ENCODE measurements around the gene SERPINA10.
"Not testable (repeated sequence)": the region's sequence is repeated elsewhere in the genome, so short reads cannot be mapped to it uniquely, and the experiment has no call there.

The SERPINA10 gene

DNA sequence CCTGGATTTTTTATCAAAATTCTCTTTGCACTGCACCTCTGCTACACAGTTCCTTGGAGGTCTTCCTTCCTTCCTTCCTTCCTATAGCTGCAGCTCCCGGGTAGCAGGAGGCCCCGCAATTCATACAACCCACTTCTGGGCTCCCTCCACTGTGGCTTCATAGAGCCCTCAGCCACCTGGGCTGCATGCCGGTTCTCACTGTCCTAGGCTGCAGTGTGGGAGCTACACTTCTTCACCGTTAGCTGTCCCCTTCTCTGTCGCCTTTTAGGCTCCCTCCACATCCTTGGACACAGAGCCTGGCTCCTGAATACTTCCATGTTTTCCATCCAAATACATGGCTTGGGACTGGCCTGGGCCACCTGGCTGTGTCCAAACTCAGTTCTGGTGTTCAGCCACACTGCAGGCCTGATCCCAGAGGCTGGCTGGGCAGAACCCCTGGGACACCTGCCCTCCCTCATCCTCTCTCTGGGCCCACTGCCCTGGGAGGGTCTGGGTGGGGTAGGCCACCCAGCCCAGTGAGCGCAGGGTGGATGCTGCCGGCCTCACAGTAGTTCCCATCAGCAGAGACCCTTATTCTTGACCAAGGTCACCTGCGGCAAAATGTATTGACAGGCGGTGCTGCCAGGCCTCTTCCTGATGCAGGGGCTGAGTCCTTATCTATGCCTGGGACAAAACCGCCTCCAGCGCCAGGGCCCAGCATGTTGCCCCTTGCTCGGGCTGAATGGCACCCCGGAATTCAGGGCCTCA is 1.7 kb downstream of the SERPINA10 start:
- no peak overlapping the region for H3K4me3 ChIP-seq (ENCODE audit: low read length)
- DNase-seq (ENCODE audit: low read depth, low spot score) = no peak

DNA sequence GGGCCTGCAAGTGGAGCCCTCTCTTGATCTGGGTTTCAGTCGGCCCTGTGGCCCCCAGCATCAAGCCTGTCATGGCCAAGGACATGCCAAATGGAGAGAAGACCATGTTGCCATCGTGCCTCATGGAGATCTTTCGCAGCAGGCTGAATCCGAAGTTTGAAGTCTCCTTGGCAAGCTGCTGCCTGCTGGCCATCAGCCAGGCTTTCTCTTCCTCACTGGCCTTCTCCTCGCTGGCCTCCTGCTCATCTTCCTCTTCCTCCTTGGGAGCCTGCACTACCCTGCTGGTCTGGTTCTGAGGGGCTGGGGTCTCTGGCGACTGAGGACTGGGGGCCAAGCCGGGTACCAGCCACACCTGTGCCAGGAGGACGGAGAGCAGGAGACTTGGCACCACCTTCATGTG is 2.9 kb downstream of the SERPINA10 start:
- no peak for DNase-seq (ENCODE audit: low read depth, low spot score)

DNA sequence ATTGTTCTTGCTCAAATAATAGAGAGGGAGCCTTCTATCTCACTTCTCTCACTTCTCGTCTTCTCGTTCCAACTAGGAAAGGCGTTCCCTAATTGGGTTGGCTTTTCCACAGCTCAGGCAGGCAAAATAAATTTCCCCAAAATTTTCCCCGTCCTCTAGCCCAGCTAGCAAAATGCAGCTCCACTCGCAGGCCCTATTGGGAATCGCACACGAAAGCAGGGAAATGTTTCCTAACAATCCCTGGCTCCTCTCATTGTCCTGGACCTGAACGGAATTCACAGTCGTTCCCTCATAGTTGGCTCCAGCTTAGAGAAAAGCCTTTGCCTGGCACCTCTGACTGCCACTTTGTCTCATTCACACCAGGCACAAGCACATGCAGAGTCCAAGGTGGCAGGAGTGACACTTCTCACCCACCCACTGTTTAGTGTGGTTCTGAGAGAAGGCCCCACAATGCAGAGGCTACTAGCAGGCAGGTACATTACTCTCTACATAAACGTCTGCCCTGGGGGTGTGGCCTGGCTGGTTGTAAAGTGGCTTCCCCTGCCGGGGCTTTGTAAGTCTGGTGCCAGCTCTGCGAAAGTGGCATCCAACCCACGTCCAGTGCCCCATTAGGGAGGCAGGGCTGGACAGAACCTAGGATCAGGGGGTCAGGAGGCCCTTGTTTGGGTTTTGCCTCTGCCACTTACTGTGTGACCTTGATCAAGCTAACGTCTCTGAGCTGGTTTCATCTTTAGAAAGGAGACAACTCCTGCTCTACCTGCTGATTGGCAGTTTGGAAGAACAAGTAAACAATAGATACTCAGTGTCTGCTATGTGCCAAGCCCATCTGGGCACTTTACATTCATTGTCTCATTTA is 4.2 kb downstream of the SERPINA10 start:
- DNase-seq (ENCODE audit: low read depth, low spot score) = no peak
- H3K4me3 ChIP-seq (ENCODE audit: low read length) = no peak overlapping the region

More for the DNA sequence above, 2.9 kb downstream of the SERPINA10 start:
- H3K4me3 ChIP-seq (ENCODE audit: low read length) = no peak overlapping the region

DNA sequence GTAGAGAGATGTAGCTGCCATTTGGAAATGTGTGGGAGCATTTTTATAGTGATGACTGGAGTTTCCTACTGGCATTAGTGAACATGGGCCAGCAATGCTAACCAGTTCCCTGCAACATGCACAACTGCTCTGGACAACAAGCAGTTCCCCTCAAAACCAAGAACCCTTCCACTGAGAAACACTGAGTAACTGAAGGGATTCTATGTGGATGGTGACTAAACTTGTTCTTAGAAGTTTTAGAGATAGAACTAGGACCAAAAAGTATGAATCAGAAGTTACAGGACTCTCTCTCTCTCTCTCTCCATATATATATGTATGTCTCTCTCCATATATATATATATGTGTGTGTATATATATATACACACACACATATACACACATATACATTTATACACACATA is 7.9 kb downstream of the SERPINA10 start:
- DNase-seq (ENCODE audit: low read depth, low spot score) = no peak
- H3K4me3 ChIP-seq (ENCODE audit: low read length) = no peak overlapping the region

DNA sequence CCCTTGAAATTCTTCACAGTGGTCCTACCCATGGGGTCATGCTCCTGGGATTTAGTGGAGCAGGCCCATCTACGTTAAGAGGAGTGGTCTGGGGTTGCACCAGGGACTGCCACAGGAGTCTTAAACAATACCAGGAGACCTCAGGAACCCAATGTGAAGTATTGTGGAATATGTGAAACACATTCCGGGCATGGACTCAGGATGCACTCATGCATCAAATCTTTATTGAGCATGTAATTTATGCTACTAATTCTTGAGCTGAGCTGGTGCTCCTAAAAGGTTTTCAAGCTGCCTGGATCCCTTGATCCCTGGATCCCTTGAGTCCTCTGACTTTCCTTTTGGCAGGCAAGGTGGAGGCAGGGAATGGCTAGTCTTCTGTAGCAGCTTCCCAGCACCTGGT is 8.8 kb downstream of the SERPINA10 start:
- DNase-seq (ENCODE audit: low read depth, low spot score) = no peak
- no peak overlapping the region for H3K4me3 ChIP-seq (ENCODE audit: low read length)

DNA sequence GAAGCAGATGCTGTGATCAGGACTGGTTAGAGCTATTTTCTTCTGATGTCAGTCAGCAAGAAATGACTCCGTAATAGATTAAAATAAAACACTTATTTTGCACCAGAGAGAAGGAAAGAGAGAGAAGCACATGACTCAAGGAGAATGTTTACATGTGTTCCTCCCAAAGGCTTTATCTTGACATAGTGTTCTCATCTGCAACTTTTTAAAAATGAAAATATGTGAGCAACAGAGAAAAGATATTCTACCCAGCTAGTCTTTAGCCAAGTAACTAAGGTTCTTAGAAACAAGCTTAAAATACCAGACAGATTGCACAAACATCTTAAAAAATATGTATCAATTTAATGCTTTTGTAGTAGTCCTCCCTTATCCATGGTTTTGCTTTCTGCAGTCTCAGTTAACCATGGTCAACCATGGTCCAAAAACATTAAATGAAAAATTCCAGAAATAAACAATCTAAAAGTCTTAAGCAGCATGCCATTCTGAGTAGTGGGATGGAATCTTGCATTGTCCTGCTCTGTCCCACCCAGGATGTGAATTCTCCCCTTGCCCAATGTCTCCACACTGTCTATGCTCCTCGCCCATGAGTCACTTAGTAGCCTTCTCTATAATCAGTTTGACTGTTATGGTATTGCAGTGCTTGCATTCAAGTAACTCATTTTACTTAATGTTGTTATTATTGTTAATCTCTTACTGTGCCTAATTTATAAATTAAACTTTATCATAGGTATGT is 9.9 kb downstream of the SERPINA10 start:
- H3K4me3 ChIP-seq (ENCODE audit: low read length) = no peak overlapping the region
- DNase-seq (ENCODE audit: low read depth, low spot score) = no peak

DNA sequence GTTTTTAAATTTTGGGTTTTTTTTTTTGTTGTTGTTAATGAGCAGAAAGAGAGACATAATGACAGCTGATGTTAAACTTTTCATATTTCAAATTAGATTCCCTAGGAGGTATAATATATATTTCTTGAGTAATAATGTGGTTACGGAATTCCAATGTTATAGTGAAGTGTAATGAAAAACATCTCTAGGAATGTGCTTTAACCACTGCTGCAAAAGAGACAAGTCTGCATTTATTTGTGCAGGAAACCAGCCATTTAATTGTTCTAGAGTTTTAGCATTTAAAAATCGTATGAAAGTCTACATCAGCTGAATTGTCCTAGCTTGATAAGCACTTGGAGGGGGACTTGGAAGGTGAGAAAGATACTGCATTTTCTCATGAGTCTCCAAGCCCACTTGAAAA is 14.3 kb downstream of the SERPINA10 start:
- DNase-seq (ENCODE audit: low read depth, low spot score) = no peak
- no peak overlapping the region for H3K4me3 ChIP-seq (ENCODE audit: low read length)

DNA sequence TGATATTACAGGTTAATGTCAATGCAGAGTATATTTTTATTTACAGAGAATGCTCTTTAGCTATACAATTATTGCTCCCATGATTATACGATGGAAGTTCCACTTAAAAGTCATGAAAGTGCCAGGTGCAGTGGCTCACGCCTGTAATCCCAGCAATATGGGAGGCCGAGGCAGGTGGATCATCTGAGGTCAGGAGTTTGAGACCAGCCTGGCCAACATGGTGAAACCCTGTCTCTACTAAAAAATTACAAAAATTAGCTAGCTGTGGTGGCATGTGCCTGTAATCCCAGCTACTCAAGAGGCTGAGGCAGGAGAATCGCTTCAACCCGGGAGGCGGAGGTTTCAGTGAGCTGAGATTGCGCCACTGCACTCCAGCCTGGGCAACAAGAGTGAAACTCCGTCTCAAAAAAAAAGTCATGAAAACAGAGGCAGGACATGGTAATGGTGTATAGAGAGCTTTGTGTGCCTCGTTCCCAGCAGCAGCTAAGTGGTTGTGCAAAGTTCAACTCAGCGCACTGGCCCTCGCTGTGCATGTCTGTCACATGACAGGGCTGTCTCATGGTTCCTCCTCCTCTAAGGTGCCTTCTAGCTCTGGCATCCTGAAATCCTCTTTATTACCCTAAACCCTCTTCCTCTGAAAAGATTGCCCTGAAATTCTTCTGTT is 16.0 kb downstream of the SERPINA10 start:
- H3K4me3 ChIP-seq (ENCODE audit: low read length); DNase-seq (ENCODE audit: low read depth, low spot score): not testable (repeated sequence)

DNA sequence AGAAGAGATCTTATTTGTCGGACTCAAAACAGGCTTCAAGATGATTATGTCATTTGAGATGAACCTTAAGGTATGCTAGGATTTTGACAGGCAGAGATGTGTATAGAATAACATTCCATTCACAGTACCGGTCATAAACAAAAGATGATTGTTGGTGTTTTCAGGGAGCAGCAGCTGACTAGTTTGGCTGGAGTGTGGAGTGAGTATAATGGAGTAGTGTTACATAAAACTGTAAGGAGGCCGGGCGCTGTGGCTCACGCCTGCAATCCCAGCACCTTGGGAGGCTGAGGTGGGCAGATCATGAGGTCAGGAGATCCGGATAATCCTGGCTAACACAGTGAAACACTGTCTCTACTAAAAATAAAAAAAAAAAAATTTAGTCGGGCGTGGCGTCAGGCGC is 23.9 kb downstream of the SERPINA10 start:
- no peak for DNase-seq (ENCODE audit: low read depth, low spot score)
- H3K4me3 ChIP-seq (ENCODE audit: low read length) = no peak overlapping the region

DNA sequence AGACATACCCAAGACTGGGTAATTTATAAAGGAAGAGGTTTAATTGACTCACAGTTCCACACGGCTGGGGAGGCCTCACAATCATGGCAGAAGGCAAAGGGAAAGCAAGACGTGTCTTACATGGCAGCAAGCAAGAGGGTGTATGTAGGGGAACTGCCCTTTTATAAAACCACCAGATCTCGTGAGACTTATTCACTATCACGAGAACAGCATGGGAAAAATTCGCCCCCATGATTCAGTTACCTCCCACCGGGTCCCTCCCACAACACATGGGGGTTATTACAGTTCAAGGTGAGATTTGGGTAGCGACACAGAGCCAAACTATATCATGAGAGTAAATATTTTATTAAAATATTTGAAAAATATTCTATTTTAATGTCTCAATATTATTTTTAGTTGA is 24.5 kb downstream of the SERPINA10 start:
- not testable (repeated sequence) for DNase-seq (ENCODE audit: low read depth, low spot score); H3K4me3 ChIP-seq (ENCODE audit: low read length)

DNA sequence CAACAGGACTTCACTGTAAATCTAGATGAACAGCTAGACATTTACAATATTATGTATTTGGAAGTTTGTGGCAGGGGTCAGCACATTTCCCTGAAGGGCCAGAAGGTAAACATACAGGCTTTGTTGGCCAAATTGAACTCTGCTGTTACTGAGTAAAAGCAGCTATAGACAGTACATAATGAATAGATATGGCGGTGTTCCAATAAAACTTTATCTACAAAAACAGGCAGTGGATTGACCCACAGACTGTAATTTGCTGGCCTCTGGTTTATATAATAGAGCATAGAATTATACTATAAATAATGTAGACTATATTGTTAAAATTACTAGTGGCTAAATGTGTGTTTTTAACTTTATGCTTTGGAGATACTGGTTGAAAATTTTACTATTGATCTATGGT is 25.7 kb downstream of the SERPINA10 start:
- no peak for DNase-seq (ENCODE audit: low read depth, low spot score)
- H3K4me3 ChIP-seq (ENCODE audit: low read length) = no peak overlapping the region

DNA sequence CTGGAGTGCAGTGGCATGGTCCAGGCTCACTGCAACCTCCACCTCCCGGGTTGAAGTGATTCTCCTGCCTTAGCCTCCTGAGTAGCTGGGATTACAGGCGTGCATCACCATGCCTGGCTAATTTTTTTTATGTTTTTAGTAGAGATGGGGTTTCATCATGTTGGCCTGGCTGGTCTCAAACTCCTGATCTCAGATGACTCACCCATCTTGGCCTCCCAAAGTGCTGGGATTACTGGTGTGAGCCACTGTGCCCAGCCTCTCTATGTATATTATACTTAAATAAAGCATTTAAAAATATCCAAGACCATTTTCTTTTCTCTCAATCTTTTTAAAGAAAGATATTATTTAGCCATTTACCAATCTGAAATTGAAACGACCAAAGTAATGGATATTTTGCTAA is 28.9 kb downstream of the SERPINA10 start:
- H3K4me3 ChIP-seq (ENCODE audit: low read length); DNase-seq (ENCODE audit: low read depth, low spot score): not testable (repeated sequence)

DNA sequence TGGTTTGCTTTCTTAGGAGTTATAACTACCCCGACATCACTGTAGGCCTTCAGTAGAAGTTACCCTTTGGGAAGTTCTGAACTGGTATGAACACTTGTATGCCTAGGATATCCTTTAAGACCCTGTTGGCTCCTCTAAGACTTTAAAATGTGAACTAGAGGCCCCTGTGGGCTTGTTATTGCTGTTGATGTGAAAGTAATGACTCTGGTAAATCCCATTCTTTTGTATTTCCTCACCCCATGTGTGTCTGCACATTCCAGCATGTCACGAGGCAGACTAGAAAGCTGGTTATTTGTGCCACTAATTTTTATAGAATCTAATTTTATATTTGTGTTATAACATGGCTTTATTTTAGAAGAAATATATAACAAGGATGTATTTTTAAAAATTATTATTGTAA is 48.9 kb downstream of the SERPINA10 start:
- no peak for DNase-seq (ENCODE audit: low read depth, low spot score)
- no peak overlapping the region for H3K4me3 ChIP-seq (ENCODE audit: low read length)

DNA sequence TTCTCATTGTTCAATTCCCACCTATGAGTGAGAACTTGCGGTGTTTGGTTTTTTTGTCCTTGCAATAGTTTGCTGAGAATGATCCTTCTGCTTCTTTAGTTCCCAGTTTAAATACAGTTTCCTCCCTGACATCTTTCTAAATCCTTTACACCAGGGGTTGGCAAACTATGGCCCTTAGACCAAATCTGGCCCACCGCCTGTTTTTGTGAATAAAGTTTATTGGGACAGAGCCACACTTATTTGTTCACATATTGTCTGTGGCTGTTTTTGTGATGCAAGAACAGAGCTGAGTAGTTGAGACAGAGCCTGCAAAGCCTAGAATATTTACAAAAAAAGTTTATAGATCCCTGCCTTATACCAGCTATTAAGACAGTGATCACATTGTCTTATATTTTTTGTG is 53.7 kb downstream of the SERPINA10 start:
- H3K4me3 ChIP-seq (ENCODE audit: low read length) = no peak overlapping the region
- no peak for DNase-seq (ENCODE audit: low read depth, low spot score)

DNA sequence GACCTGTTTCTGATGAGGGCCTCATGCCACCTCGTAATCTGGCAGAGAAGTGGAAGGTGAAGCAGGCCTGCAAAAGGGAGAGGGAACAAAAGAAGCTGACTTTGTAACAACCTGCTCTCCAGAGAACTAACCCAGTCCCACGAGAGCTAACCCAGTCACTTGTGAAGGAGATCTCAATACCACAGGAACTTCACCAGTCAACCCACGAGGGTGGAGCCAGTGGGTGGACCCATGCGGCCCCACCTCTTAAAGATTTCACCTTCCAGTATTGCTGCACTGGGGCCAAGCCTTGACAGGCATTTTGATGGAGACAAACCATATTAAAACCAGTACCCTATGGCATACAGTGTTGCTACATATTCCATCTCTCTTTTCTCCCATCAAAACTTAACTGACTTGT is 55.1 kb downstream of the SERPINA10 start:
- no peak overlapping the region for H3K4me3 ChIP-seq (ENCODE audit: low read length)
- no peak for DNase-seq (ENCODE audit: low read depth, low spot score)

DNA sequence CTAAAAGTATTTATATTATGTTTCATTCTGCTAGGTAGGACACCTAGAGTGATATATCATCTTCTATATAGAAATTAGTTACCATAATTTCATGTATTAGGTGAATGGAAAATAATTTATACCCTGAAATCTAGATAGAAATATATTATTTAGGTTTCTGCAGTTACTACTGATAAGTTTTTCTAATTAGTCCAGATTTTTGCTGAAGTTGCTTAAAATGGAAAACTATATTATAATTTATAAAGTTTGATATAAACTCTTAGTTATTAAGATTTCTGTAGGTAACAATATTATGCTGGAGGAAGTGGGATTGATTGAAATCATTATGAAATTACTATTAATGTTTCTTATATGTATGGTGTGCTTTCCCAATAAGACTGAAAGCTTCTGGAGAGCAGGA is 56.0 kb downstream of the SERPINA10 start:
- DNase-seq (ENCODE audit: low read depth, low spot score) = no peak
- H3K4me3 ChIP-seq (ENCODE audit: low read length) = no peak overlapping the region
